Cardiac fibroblast (primary cell): ENCODE measurements around the gene ELOVL1.

Source experiments
- DNase-seq, 2 donors: peaks; one replicate each; pipeline versions ENCODE4 v3.0.0 to v3.0.0-alpha.2; 2010; ENCODE audit warnings: low read depth in 2 of 2
- H3K4me3 ChIP-seq, 2 donors: replicated peaks in 1 of 2; 1 replicate in 1 of 2; 2 replicates in 1 of 2; pipeline ENCODE4 v1.5.1; 2011; ENCODE audit warnings: low read depth in 2 of 2, low read length in 2 of 2, mild to moderate bottlenecking in 2 of 2, moderate library complexity in 1 of 2
- TF ChIP-seq, protein P1 (sequence below): IDR thresholded peaks from one replicate; pipeline ENCODE4 v1.5.1; 2011; ENCODE audit warnings: low read depth, mild to moderate bottlenecking, low read length, inconsistent platforms

Gene ELOVL1

DNA sequence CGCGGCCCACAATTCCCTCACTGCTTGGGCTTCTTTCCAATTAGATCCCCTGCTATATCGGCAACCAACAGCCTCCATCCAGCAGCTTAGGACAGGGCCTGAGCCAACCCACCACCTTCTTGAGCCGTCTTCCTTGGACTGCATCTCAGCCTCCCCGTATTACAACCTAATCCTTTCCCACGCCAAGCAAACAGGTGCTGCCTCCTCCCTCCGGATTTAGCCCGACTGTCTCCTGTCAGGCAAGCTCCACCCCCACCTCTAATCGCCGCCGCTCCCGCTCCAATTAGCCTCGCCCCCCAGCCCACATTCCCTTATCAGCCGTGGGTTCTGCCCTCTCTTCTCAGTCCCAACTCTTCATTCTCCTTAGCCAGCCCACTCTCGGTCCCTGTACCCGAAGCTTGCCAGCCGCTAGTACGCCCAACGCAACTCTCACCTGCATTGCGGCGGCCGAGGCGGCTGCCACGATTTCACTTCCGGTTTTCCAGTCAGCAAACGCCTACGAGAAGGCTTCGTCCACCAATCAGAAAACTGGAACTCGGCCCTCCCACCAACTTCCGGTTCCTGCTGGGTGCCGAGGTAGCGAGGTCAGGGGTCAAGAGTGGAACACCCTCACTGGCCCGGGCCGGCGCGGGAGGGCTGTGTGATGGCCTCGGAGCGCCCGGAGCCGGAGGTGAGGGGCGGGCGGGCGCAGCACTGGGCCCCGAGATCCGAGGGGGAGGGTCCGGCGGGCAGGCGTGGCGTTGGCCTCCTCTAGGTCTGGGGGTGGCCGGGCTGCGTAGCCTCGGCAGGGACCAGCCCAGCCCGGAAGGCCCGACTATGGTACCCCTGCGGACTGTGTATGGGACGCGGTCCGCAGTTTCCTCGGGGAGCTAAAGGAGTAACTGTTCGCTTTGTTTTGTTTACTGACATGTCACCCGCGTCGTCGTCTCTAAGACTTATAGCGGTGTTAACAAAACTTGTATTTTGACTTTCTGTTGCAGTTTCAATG, 21.8 kb upstream of the ELOVL1 start, which contains the start of the genes MED8 and SZT2:
TSS of gene MED8 (minus strand) at position 475 of the 988 bp plus-strand sequence. CDS start at position 439, 36 bp downstream.
TSS of gene SZT2 (plus strand) at position 574 of the 988 bp plus-strand sequence. CDS start at position 644, 70 bp downstream.
- peak within 1 kb of the TSS; percentile 90 to 94 for H3K4me3 ChIP-seq
- TF ChIP-seq, protein P1, sequence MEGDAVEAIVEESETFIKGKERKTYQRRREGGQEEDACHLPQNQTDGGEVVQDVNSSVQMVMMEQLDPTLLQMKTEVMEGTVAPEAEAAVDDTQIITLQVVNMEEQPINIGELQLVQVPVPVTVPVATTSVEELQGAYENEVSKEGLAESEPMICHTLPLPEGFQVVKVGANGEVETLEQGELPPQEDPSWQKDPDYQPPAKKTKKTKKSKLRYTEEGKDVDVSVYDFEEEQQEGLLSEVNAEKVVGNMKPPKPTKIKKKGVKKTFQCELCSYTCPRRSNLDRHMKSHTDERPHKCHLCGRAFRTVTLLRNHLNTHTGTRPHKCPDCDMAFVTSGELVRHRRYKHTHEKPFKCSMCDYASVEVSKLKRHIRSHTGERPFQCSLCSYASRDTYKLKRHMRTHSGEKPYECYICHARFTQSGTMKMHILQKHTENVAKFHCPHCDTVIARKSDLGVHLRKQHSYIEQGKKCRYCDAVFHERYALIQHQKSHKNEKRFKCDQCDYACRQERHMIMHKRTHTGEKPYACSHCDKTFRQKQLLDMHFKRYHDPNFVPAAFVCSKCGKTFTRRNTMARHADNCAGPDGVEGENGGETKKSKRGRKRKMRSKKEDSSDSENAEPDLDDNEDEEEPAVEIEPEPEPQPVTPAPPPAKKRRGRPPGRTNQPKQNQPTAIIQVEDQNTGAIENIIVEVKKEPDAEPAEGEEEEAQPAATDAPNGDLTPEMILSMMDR: no peak
- DNase-seq: peak; percentile 95

DNA sequence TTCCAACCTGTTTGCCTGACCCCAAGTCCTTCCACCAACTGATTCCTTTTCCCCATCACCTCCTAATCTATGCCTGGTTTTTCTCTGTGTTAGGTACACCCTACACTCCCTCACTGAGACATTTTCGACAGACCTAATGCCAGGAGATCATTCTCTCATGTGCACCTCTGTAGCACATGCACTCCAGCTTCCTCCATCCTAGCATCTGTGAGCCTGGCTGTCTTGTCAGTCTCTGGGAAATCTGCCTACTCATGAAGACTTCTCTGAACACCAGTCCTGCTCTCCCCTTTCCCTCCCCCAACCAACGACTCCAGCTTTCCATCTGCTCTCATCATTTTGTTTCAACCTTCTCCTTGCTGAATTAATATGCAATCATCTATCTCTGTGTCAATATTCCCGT, 20.8 kb upstream of the ELOVL1 start:
- H3K4me3 ChIP-seq: peak overlapping the region; percentile 90 to 94
- TF ChIP-seq, protein P1: no peak
- DNase-seq: no peak

DNA sequence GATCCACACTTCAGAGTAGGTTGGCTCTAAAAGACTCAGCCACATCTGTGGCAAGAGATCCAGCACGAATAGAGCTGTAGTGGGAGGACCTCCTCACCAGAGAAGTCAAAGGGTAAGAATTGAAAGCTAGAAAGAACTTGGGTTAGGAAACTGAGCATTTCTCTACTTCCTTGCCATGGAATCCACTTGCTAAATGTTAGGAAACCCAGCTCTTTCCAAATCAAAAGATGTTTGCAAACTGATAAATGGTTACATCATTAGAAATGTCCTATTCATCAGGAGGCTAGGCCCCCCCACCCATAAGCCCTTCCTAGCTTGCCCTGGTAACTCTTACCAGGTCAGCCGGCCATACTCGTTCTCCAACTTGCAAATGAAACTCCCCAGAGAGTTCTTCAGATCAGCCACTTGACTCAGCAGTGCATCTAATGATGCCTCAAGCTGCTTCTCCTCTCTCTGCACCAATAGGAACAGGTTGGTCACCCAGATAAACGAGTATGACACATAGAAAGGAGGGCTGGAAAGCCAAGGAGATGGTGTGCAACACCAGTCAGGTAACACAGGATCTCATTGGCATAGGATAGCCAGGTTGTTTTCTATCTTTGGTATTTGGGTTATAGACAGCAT, 20.3 kb upstream of the ELOVL1 start:
- peak overlapping the region in 1 of 2 donors; percentile 94 for H3K4me3 ChIP-seq
- TF ChIP-seq, protein P1: no peak
- peak in 1 of 2 donors; percentile 62 for DNase-seq

DNA sequence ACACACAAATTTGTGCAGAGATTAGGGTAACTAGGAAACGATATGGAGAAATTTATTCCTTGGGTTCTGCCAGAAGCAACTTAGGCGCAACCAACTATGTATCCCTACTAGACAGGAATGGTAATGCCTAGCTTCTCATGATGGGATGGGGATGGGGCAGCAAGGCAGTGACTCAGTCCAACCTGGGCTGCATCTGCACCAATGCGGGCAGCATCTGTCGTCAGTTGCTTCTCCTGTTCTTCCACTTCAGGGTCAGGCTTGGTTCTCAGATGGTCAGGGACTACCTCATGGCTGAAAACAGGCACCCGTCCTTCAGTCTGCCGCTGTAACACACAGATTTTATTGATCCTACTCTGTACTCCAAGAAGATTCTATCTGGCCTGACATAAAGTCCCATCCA, 18.9 kb upstream of the ELOVL1 start:
- no peak overlapping the region for H3K4me3 ChIP-seq
- TF ChIP-seq, protein P1: no peak
- DNase-seq: no peak

DNA sequence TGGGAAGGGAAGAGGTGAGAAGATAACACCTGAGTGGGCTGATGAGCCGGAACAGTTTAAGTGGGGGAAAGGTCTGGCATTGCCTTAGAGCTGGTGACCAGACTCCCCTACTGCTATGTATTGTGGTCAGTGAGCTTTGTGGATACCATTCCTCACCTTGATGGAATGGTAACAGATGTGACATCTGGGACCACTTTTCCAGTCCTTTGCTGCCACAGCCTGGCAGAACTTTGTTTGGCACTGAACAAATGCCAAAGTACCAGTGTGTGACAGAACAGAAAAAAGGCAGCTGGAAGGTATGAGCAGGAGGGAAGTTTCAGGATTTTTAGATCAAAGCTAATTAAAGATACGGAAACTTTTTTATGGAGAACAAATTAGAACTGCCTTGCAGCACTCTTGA, 15.6 kb upstream of the ELOVL1 start:
- TF ChIP-seq, protein P1: no peak
- DNase-seq: no peak
- no peak overlapping the region for H3K4me3 ChIP-seq

DNA sequence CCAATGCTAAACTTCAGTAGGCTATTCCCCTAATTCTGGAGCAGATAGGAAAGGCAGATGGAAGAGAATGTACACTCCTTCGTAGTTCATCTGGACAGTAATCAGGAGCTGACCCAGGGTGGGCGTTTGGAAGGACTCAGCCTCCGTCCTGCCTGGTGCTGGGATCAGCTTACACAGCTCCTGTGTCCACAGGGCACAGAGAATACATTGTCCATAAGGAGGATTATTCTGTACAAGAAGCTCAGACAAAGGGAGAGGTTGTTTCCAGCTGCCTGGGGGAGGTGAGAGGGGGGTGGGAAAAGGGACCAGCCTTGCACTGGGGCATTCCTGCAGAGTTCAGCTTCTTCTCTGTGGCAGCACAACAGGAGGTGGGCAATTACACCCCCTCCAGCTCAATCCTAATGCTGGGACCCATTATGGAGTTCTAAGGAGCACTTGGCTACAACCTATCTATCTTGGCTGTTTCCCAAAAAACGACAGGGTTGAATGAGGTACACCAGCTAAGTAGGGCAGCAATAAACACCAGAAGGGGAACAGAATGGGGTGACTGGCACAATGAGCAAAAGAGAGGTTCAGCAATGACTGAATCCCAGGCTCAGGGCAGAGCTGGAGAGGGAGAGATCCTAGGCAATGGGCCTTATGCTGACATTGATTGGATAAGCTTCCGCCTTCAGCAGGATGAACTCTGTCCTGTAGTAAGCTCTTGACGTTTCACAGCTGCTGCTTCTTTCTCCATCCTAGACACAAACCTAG, 14.4 kb upstream of the ELOVL1 start:
- TF ChIP-seq, protein P1: no peak
- H3K4me3 ChIP-seq: no peak overlapping the region
- peak in 1 of 2 donors; percentile 61 for DNase-seq
